SK-N-SH (cell line): ENCODE data around the gene HDLBP.

Source experiments
- EZH2phosphoT487 ChIP-seq: fragments of 200-600 bp; sonication (generic); IDR thresholded peaks from 2 replicates; pipeline ENCODE4 v1.6.1; 2017; ENCODE audit warnings: low read depth, mixed run types, mild to moderate bottlenecking, antibody characterized with exemption, moderate library complexity, borderline replicate concordance
- FOXM1 ChIP-seq: IDR thresholded peaks from 2 replicates; pipeline ENCODE4 v1.4.0; 2012; ENCODE audit warnings: low read depth, mild to moderate bottlenecking
- IRF3 ChIP-seq: fragments of 150-350 bp; IDR thresholded peaks from 2 replicates; pipeline ENCODE4 v1.6.1; 2016; ENCODE audit warnings: mild to moderate bottlenecking, low read depth, low read length
- NFIC ChIP-seq: IDR thresholded peaks from 2 replicates; pipeline ENCODE4 v1.4.0; 2012; ENCODE audit warnings: borderline replicate concordance
- REST ChIP-seq: IDR thresholded peaks from 2 replicates; pipeline ENCODE4 v1.6.1; 2012; ENCODE audit warnings: mild to moderate bottlenecking, low read depth, low read length, moderate library complexity
- SIN3A ChIP-seq: IDR thresholded peaks from 2 replicates; pipeline ENCODE4 v1.6.1; 2012; ENCODE audit warnings: low read depth, mild to moderate bottlenecking, low read length, moderate library complexity, borderline replicate concordance
- YY1 ChIP-seq: IDR thresholded peaks from 2 replicates; pipeline ENCODE4 v1.4.0; 2012; ENCODE audit warnings: low read depth, mild to moderate bottlenecking
- ZBTB33 ChIP-seq: IDR thresholded peaks from 2 replicates; pipeline ENCODE4 v1.4.0; 2012; ENCODE audit warnings: low read depth, borderline replicate concordance
- TF ChIP-seq, protein P1 (sequence below): fragments of 200-600 bp; sonication (generic); IDR thresholded peaks from 2 replicates; pipeline ENCODE4 v1.6.1; 2017; ENCODE audit warnings: antibody characterized with exemption, mild to moderate bottlenecking, moderate library complexity
- TF ChIP-seq, protein P2 (sequence below): IDR thresholded peaks from 2 replicates; pipeline ENCODE4 v1.4.0; 2012; ENCODE audit warnings: low read depth, borderline replicate concordance

- TF ChIP-seq YY1 (no peak), EZH2phosphoT487 (no peak), SIN3A (no peak), IRF3 (no peak), REST (no peak), NFIC (no peak), FOXM1 (no peak), ZBTB33 (no peak)
- TF ChIP-seq, protein P1, sequence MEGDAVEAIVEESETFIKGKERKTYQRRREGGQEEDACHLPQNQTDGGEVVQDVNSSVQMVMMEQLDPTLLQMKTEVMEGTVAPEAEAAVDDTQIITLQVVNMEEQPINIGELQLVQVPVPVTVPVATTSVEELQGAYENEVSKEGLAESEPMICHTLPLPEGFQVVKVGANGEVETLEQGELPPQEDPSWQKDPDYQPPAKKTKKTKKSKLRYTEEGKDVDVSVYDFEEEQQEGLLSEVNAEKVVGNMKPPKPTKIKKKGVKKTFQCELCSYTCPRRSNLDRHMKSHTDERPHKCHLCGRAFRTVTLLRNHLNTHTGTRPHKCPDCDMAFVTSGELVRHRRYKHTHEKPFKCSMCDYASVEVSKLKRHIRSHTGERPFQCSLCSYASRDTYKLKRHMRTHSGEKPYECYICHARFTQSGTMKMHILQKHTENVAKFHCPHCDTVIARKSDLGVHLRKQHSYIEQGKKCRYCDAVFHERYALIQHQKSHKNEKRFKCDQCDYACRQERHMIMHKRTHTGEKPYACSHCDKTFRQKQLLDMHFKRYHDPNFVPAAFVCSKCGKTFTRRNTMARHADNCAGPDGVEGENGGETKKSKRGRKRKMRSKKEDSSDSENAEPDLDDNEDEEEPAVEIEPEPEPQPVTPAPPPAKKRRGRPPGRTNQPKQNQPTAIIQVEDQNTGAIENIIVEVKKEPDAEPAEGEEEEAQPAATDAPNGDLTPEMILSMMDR, result no peak
- TF ChIP-seq, protein P2, sequence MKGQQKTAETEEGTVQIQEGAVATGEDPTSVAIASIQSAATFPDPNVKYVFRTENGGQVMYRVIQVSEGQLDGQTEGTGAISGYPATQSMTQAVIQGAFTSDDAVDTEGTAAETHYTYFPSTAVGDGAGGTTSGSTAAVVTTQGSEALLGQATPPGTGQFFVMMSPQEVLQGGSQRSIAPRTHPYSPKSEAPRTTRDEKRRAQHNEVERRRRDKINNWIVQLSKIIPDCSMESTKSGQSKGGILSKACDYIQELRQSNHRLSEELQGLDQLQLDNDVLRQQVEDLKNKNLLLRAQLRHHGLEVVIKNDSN, result no peak
Measured at GRCh38 chr2:241249654-241250053, 65.8 kb downstream of the HDLBP start.
